Fibroblast of mammary gland (primary cell): Measurements from ENCODE around the gene SF3A1.

Experiments
- DNase-seq: peaks from one replicate; pipeline ENCODE4 v3.0.0-alpha.2; 2010; ENCODE audit warnings: low read depth
- H3K4me3 ChIP-seq: 2 replicates; pipeline ENCODE4 v1.5.1; 2011; ENCODE audit warnings: low read depth, mild to moderate bottlenecking, low read length, moderate library complexity; ENCODE audit not compliant: control insufficient read depth
- CTCF ChIP-seq: conservative IDR thresholded peaks from 2 replicates; pipeline ENCODE4 v1.5.1; 2011; ENCODE audit warnings: low read depth, low read length, inconsistent platforms; ENCODE audit not compliant: control insufficient read depth, insufficient read depth

The SF3A1 gene

GRCh38 chr22:30400159-30400558 is 43.5 kb upstream of the SF3A1 start:
- no peak for TF ChIP-seq CTCF
- no peak for DNase-seq
- no peak overlapping the region for H3K4me3 ChIP-seq

DNA sequence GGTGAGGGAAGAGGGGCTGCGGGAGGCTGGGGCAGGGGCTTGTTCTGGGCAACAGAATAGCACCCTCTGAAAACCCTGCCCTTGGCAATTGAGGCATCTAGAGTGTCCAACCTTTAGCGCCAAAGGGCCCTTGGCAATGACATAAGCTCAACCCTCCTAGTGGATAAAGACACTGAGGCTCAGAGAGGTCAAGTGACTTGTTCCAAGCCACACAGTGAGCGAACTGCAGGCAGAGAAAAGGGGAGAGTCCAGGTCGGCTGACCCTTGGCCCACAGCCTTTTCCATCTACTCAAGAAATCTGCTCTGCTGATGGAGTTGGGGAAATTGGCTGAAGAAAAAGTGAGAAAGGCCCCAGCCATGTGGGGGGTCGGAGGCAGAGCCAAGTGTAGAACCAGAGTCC is 43.0 kb upstream of the SF3A1 start:
- TF ChIP-seq CTCF: no peak
- no peak for DNase-seq
- peak overlapping the region; percentile 19 for H3K4me3 ChIP-seq

DNA sequence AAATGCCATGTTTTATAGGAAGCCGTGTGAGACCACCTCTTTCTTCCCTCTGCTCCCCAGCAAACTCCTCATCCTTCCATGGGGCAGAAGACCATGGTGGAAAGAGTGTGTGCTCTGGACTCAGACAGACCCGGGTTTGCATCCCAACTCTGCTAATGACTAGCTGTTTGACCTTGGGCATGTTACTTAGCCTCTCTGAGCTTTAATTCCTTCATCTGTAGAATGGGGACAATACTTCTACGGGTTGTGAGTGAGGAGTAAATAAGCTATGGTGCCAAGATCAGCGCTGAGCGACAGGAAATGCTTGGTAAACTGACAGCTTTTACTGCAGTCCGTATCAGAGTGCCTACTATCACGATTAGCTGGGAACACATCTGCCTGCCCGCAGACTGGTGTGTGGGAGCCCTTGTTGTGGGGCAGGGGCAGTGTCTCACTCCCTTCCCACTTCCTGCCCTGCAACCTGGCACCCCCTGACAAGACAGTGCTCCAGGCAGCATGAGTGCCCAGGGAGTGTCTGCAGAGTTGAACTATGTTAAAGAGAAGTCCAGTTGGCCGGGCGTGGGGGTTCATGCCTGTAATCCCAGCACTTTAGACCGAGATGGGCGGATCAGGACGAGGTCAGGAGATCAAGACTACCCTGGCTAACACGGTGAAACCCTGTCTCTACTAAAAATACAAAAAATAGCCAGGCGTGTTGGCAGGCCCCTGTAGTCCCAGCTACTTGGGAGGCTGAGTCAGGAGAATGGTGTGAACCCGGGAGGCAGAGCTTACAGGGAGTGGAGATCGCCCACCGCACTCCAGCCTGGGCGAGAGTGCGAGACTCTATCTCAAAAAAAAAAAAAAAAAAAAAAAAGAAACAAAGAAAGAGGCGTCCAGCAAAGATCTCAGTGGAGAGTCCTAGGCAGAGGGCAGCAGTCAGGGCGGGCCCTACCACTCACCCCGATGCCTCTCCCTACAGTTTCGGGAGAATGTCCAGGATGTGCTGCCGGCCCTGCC is 42.3 kb upstream of the SF3A1 start:
- H3K4me3 ChIP-seq: peak overlapping the region; percentile 78
- no peak for TF ChIP-seq CTCF
- peak; percentile 57 for DNase-seq

DNA sequence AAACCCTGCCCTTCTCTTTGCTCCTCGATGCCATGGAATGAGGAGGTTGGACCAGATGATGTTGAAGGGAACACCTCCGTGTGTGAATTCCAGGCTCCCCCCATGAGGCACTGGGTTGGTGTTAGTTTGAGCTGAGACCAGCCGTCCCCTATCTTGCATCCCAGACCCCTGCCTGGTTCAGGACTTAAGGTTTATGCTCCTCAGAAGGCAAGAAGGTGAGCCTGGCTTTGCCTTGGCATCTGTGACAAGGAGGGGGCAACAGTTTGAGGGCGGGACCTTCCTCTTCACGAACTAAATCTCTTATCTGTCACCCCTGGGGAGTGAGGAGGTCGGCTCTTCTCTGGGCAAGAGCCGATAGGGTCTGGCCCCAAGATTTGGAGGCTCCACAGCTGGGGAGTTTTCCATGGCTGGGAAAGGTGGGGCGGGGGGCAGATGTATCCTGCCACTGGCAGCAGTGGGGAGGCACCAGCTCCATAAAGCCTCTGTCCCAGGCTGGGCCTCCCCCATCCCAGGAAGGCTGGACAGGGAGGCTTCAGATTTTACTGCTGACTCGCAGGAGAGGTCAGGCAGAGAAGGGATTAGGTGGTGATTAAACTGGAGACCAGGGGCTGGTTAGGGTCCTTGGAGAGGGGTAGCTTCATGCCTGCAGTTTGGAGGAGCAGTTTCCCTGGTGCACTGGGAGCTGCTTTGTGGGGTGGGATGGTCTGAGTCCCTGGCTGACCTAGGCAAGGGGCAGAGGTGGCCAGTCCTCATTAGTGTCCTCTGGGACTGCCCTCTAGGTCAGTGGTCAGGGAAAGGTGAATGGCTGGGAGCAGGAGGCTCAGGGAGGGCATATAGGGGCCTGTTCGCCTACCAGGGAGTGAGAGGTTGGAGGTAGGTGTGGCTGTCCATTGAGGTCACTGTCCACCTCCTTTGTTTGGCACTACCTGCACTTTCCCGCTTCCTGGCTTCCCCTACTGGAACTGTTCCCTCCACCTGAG is 41.3 kb upstream of the SF3A1 start:
- no peak for TF ChIP-seq CTCF
- DNase-seq: no peak
- peak overlapping the region; percentile 78 for H3K4me3 ChIP-seq

- peak; percentile 48 for DNase-seq
- H3K4me3 ChIP-seq: peak within 1 kb of the TSS; percentile 78
- no peak for TF ChIP-seq CTCF
These were observed 40.4 kb upstream of the SF3A1 start, which contains the start of gene SEC14L2 for GRCh38 chr22:30396871-30397655. Gene SEC14L2, plus strand, starts transcription at chr22:30397018. Its CDS starts 99 bp downstream, at chr22:30397117.

DNA sequence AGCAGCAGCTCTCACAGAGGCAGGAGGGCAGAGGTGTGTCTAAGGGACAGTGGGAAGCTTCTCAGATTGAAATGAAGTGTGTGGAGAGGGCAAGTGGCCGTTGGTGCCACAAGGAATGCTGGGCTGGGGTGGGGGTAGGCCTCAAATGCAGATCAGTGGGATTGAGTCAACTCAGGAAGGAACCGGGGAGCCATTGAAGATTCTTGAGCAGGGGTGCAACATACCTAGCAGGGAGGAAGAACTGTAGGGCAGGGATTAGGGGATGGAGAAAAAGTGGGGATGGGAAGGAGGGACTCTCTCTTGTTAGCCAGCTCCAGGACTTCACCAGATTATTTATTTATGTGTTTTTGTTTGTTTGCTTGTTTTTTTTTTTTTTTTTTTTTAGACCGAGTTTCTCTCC is 37.2 kb upstream of the SF3A1 start:
- no peak overlapping the region for H3K4me3 ChIP-seq
- no peak for TF ChIP-seq CTCF
- DNase-seq: no peak
